Prostate gland (tissue), 2 donors: ENCODE results near the gene COL6A1. TPM values are rescaled to one million over a fixed set of nuclear protein-coding genes. Genes with fewer than 3 reads are reported as not detected.
A peak's percentile ranks its signal among the peaks of the same experiment; 100 is the strongest.

Source experiments
- DNase-seq: peaks from one replicate; pipeline ENCODE4 v3.0.0-alpha.2; 2019; ENCODE audit warnings: low spot score
- H3K27ac ChIP-seq, 2 donors: fragments of 200-600 bp; sonication (generic); 2 replicates each; pipeline ENCODE4 v1.5.1; 2017 to 2019
- H3K27me3 ChIP-seq: fragments of 200-600 bp; sonication (generic); replicated peaks from 2 replicates; pipeline ENCODE4 v1.5.1; 2019; ENCODE audit not compliant: insufficient read depth
- H3K36me3 ChIP-seq, 2 donors: fragments of 200-600 bp; sonication (generic); 1 replicate in 1 of 2; 2 replicates in 1 of 2; pipeline versions ENCODE4 v1.5.1 to v1.8.1; 2017 to 2019
- H3K4me1 ChIP-seq: fragments of 200-600 bp; sonication (generic); replicated peaks from 2 replicates; pipeline ENCODE4 v1.5.1; 2019
- H3K4me3 ChIP-seq, 2 donors: fragments of 200-600 bp; sonication (generic); 2 replicates each; pipeline ENCODE4 v1.5.1; 2017 to 2019
- H3K9me3 ChIP-seq: fragments of 200-600 bp; sonication (generic); 2 replicates; pipeline ENCODE4 v1.5.1; 2017
- POLR2A ChIP-seq: fragments of 450-650 bp; IDR thresholded peaks from one replicate; pipeline ENCODE4 v1.6.1; 2016; ENCODE audit warnings: antibody characterized with exemption, mild to moderate bottlenecking
- POLR2AphosphoS5 ChIP-seq: sonication (generic); formaldehyde crosslinking; IDR thresholded peaks from one replicate; pipeline ENCODE4 v1.6.1; 2017; ENCODE audit warnings: antibody characterized with exemption
- WGBS: methylation state at CpG from one replicate; pipeline ENCODE4 v1.1.5; 2018; 5-methylcytosine and 5-hydroxymethylcytosine counted together
- intact Hi-C: fragments of 100-400 bp; cut with DNase I; formaldehyde crosslinking; loops from one replicate; pipeline ENCODE4 v1.14.2; 2022
- total RNA-seq, 2 donors: library from RNA; depleted of rRNA; stranded (reverse); fragments of >200 nt; gene quantifications; one replicate each; pipeline ENCODE4 v1.1.0, GENCODE V29; 2016
- TF ChIP-seq, protein P1 (sequence below), 4 experiments: fragments of 200-600 bp in 2 of 4; fragments of 450-650 bp in 2 of 4; sonication (generic) in 2 of 4; IDR thresholded peaks; 1 replicate in 3 of 4; 2 replicates in 1 of 4; pipeline ENCODE4 v1.5.1; 2016 to 2019; ENCODE audit warnings: antibody characterized with exemption in 4 of 4, mild to moderate bottlenecking in 2 of 4, moderate library complexity in 2 of 4

Gene COL6A1
- total RNA-seq, 2 donors from 2014 or later, result 163 to 265 TPM

GRCh38 chr21:45979651-45980050 is 1.9 kb upstream of the COL6A1 start:
- H3K36me3 ChIP-seq, result no peaks in the 10 kb centered on the region
- no peak for TF ChIP-seq POLR2A
- TF ChIP-seq, protein P1, sequence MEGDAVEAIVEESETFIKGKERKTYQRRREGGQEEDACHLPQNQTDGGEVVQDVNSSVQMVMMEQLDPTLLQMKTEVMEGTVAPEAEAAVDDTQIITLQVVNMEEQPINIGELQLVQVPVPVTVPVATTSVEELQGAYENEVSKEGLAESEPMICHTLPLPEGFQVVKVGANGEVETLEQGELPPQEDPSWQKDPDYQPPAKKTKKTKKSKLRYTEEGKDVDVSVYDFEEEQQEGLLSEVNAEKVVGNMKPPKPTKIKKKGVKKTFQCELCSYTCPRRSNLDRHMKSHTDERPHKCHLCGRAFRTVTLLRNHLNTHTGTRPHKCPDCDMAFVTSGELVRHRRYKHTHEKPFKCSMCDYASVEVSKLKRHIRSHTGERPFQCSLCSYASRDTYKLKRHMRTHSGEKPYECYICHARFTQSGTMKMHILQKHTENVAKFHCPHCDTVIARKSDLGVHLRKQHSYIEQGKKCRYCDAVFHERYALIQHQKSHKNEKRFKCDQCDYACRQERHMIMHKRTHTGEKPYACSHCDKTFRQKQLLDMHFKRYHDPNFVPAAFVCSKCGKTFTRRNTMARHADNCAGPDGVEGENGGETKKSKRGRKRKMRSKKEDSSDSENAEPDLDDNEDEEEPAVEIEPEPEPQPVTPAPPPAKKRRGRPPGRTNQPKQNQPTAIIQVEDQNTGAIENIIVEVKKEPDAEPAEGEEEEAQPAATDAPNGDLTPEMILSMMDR (IDR thresholded peaks at IDR 0.05), result no peak
- no peak for TF ChIP-seq POLR2AphosphoS5
- no peak overlapping the region for H3K27ac ChIP-seq
- H3K9me3 ChIP-seq, result no peaks in the 10 kb centered on the region
- intact Hi-C loops, result loop anchor here (5.0 to 10.0 kb wide), 2 partner anchors 78 to 345 kb away; partner anchors contain the start of genes C21orf58 and PCNT
- H3K4me1 ChIP-seq, result peaks cover 4% of the 10 kb centered on the region
- H3K4me3 ChIP-seq, result no peak overlapping the region
- H3K27me3 ChIP-seq, result no peaks in the 10 kb centered on the region
- DNase-seq, result no peak
- WGBS, result 84% methylated on average over 7 of the region's 7 CpGs

- TF ChIP-seq POLR2AphosphoS5, result no peak
- TF ChIP-seq, protein P1 (IDR thresholded peaks at IDR 0.05), result no peak
- TF ChIP-seq POLR2A, result no peak
- intact Hi-C loops, result loop anchor here (5.0 kb wide), 1 partner anchor 77 kb away; no protein-coding TSS in a partner anchor
- no peak for DNase-seq
- no peaks in the 10 kb centered on the region for H3K4me1 ChIP-seq
- no peaks in the 10 kb centered on the region for H3K27me3 ChIP-seq
- peaks cover 0 to under 1% of the 10 kb centered on the region in 2 donors for H3K36me3 ChIP-seq
- peak overlapping the region in 1 of 2 donors; percentile 68 for H3K27ac ChIP-seq
- no peak overlapping the region for H3K4me3 ChIP-seq
- WGBS, result 55% methylated on average over 2 of the region's 2 CpGs
- no peaks in the 10 kb centered on the region for H3K9me3 ChIP-seq
Observed at GRCh38 chr21:45980271-45980670, 1.3 kb upstream of the COL6A1 start.

- TF ChIP-seq POLR2AphosphoS5 (no peak), POLR2A (no peak)
- TF ChIP-seq, protein P1 (IDR thresholded peaks at IDR 0.05), result no peak
- Histone ChIP-seq H3K4me1 (no peaks in the 10 kb centered on the region), H3K27ac (peak overlapping the region; percentile 68 to 78), H3K36me3 (peaks cover 0 to 4% of the 10 kb centered on the region in 2 donors), H3K27me3 (no peaks in the 10 kb centered on the region), H3K4me3 (peak overlapping the region in 1 of 2 donors; percentile 17), H3K9me3 (no peaks in the 10 kb centered on the region)
- no peak for DNase-seq
- intact Hi-C loops, result loop anchor here (5.0 kb wide), 1 partner anchor 77 kb away; no protein-coding TSS in a partner anchor
Observed at GRCh38 chr21:45980697-45981096, 873 bp upstream of the COL6A1 start.

DNA sequence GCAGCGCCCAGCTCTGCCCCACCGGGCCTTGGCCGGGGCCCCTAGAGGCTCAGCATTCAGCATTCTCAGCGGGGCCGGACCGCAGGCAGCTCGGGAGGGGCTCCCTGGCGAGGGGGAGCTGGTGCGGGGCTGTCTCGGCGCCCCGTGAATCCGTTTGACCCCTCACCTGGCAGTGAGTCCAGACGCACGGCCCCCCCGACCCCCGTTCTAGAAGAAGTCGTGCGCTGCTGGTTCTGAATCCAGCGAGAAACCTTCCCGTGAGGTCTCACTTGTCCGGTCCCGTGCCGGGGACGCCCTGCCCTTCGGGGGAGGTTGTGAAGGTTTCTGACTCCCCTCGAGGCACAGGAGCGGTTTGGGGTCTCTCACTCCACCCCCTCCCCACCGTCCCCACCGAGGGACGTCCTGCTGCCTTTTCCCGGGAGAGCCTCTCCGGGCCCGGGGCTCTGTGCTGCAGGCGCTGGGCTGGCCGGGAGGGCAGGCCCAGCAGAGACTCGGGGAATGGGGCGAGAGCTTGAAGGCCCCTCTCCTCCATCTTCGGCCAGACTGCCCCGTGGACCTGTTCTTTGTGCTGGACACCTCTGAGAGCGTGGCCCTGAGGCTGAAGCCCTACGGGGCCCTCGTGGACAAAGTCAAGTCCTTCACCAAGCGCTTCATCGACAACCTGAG is 655 bp downstream of the COL6A1 start:
- Histone ChIP-seq H3K27ac (peak overlapping the region; percentile 77 to 79), H3K36me3 (peaks cover 2 to 4% of the 10 kb centered on the region in 2 donors), H3K4me1 (no peaks in the 10 kb centered on the region), H3K4me3 (peak overlapping the region; percentile 50 to 63), H3K9me3 (no peaks in the 10 kb centered on the region), H3K27me3 (no peaks in the 10 kb centered on the region)
- intact Hi-C loops, result loop anchor here (5.0 kb wide), 1 partner anchor 75 kb away; no protein-coding TSS in a partner anchor
- TF ChIP-seq, protein P1 (IDR thresholded peaks at IDR 0.05), result no peak
- no peak for TF ChIP-seq POLR2AphosphoS5
- no peak for TF ChIP-seq POLR2A
- no peak for DNase-seq
- WGBS, result 11% methylated on average over 20 of the region's 45 CpGs
